GM12878 (cell line): ENCODE data around the gene NUDT3. TPM values are rescaled to one million over a fixed set of nuclear protein-coding genes. Genes with fewer than 3 reads are reported as not detected.

ENCODE experiments used
- ATAC-seq: fragments of 200-7000 bp; cut with Tn5 transposase; 3 replicates; pipeline ENCODE4 v1.9.1; 2020; ENCODE audit warnings: mild to moderate bottlenecking, moderate library complexity
- BruUV-seq: library from RNA; stranded (reverse); fragments of 400-500 nt; replicated peaks from 2 replicates; lab custom pipeline; 2021; lab: Mats Ljungman, UMichigan
- CTCF ChIA-PET: fragments of 300-600 bp; sonication (Branson Sonifier 250); formaldehyde crosslinking; extraction: SDS; loops from one replicate; lab custom pipeline; 2021; ENCODE audit warnings: inconsistent platforms; lab: Yijun Ruan, JAX
- POLR2A ChIA-PET: fragments of 350-600 bp; formaldehyde crosslinking; extraction: SDS; loops from one replicate; lab custom pipeline; 2021; ENCODE audit warnings: inconsistent platforms; lab: Charles Lee
- RAD21 ChIA-PET: fragments of 300-600 bp; sonication (Branson Sonifier 250); formaldehyde crosslinking; loops from one replicate; lab custom pipeline; 2023; ENCODE audit warnings: antibody characterized with exemption; ENCODE audit not compliant: unreplicated experiment; lab: Charles Lee
- SMC1A ChIA-PET: fragments of 300-600 bp; sonication (Branson Sonifier 250); formaldehyde crosslinking; loops from one replicate; lab custom pipeline; 2023; ENCODE audit not compliant: unreplicated experiment, uncharacterized antibody; lab: Charles Lee
- DNase-seq: peaks from one replicate; pipeline ENCODE4 v3.0.0-alpha.2; 2011; ENCODE audit warnings: low read depth, low spot score
- FAIRE-seq: peaks from 3 replicates; lab custom pipeline; 2011; peaks lifted over from hg19 to GRCh38; lab: Jason Lieb, UNC
- H2AFZ ChIP-seq: 2 replicates; pipeline ENCODE4 v1.6.0; 2011; ENCODE audit warnings: low read depth, low read length, control low read depth; ENCODE audit not compliant: control insufficient read depth
- H3K27ac ChIP-seq: 2 replicates; pipeline ENCODE4 v1.5.1; 2011; ENCODE audit warnings: control low read depth; ENCODE audit not compliant: control insufficient read depth, insufficient read depth
- H3K27me3 ChIP-seq, 2 experiments: replicated peaks in 1 of 2; 2 replicates each; pipeline versions ENCODE4 v1.6.0 to v1.6.1; 2011; ENCODE audit warnings: low read length in 1 of 2; ENCODE audit not compliant: control insufficient read depth in 2 of 2, insufficient read depth in 2 of 2
- H3K36me3 ChIP-seq, 2 experiments: 2 replicates each; pipeline ENCODE4 v1.5.1; 2011; ENCODE audit warnings: low read length in 1 of 2; ENCODE audit not compliant: control insufficient read depth in 2 of 2, insufficient read depth in 2 of 2
- H3K4me1 ChIP-seq: 2 replicates; pipeline ENCODE4 v1.6.1; 2011; ENCODE audit warnings: mild to moderate bottlenecking, low read length, moderate library complexity, mixed read lengths; ENCODE audit not compliant: control insufficient read depth, insufficient read depth
- H3K4me2 ChIP-seq: 2 replicates; pipeline ENCODE4 v1.6.0; 2011; ENCODE audit warnings: control low read depth; ENCODE audit not compliant: control insufficient read depth, insufficient read depth
- H3K4me3 ChIP-seq: fragments of 200-600 bp; sonication (generic); 2 replicates; pipeline ENCODE4 v1.5.1; 2016
- H3K79me2 ChIP-seq: 2 replicates; pipeline ENCODE4 v1.6.0; 2011; ENCODE audit warnings: low read length; ENCODE audit not compliant: control insufficient read depth, insufficient read depth
- H3K9ac ChIP-seq: 2 replicates; pipeline ENCODE4 v1.8.0; 2011; ENCODE audit warnings: low read length, control low read depth, mixed read lengths; ENCODE audit not compliant: control insufficient read depth, insufficient read depth
- H3K9me3 ChIP-seq: replicated peaks from 3 replicates; pipeline ENCODE4 v1.5.1; 2011; ENCODE audit warnings: mild to moderate bottlenecking, low read length; ENCODE audit not compliant: control insufficient read depth, insufficient read depth
- H4K20me1 ChIP-seq: 2 replicates; pipeline ENCODE4 v1.6.0; 2011; ENCODE audit not compliant: control insufficient read depth, insufficient read depth
- CREM ChIP-seq: IDR thresholded peaks from 2 replicates; pipeline ENCODE4 v1.6.1; 2014; ENCODE audit warnings: antibody characterized with exemption, low read depth
- HDGF ChIP-seq: fragments of 450-650 bp; IDR thresholded peaks from 2 replicates; pipeline ENCODE4 v1.6.1; 2016; ENCODE audit warnings: antibody characterized with exemption
- KAT2A ChIP-seq: conservative IDR thresholded peaks from 2 replicates; pipeline ENCODE4 v1.6.1; 2011; ENCODE audit warnings: low read depth, low read length; ENCODE audit not compliant: control insufficient read depth
- MEF2A ChIP-seq: IDR thresholded peaks from 2 replicates; pipeline ENCODE4 v1.6.1; 2011; ENCODE audit warnings: low read depth, mild to moderate bottlenecking, low read length, moderate library complexity; ENCODE audit not compliant: insufficient read depth
- MTA2 ChIP-seq: fragments of 450-650 bp; IDR thresholded peaks from 2 replicates; pipeline ENCODE4 v1.6.1; 2016; ENCODE audit warnings: low read depth, mild to moderate bottlenecking, moderate library complexity
- NFYA ChIP-seq: IDR thresholded peaks from 2 replicates; pipeline ENCODE4 v1.6.1; 2011; ENCODE audit warnings: low read depth, mild to moderate bottlenecking, low read length, improper control_type of control experiment, borderline replicate concordance
- WRNIP1 ChIP-seq: IDR thresholded peaks from 2 replicates; pipeline ENCODE4 v1.6.1; 2011; ENCODE audit warnings: low read depth, low read length, improper control_type of control experiment, borderline replicate concordance
- ZNF592 ChIP-seq: fragments of 450-650 bp; IDR thresholded peaks from 2 replicates; pipeline ENCODE4 v1.6.1; 2017; ENCODE audit warnings: mild to moderate bottlenecking, moderate library complexity
- WGBS: methylation state at CpG from one replicate; pipeline ENCODE4 v1.1.6; 2016; ENCODE audit warnings: low lambda C conversion rate; ENCODE audit not compliant: insufficient replicate concordance, insufficient coverage; ENCODE audit errors: missing lambda C conversion rate; 5-methylcytosine and 5-hydroxymethylcytosine counted together
- in situ Hi-C: fragments of 300-500 bp; cut with MboI; formaldehyde crosslinking; loops from 9 replicates; pipeline ENCODE4 v1.14.3; 2018; ENCODE audit warnings: mixed read lengths
- intact Hi-C: fragments of 100-400 bp; cut with micrococcal nuclease; formaldehyde crosslinking; loops from one replicate; pipeline ENCODE4 v1.14.2; 2022; ENCODE audit not compliant: unreplicated experiment
- polyA plus RNA-seq, 11 experiments: library from polyadenylated mRNA; depleted of rRNA in 4 of 11; unstranded in 6 of 11; stranded (reverse) in 5 of 11; fragments of >200 nt; fragmentation: Nextera tagmentation in 4 of 11; fragmentation: Illumina TruSeq in 1 of 11; extraction: Ambion mirVana in 4 of 11; extraction: Trizol in 1 of 11; gene quantifications; 1 replicate in 1 of 11; 2 replicates in 10 of 11; pipeline versions ENCODE4 v1.2.1 to v1.2.3, GENCODE V29; 2011 to 2016; ENCODE audit warnings: inconsistent platforms in 2 of 11, missing spikeins in 2 of 11, low read depth in 1 of 11
- total RNA-seq, 4 experiments: library from RNA; depleted of rRNA in 3 of 4; stranded (reverse); fragments of >200 nt in 3 of 4; fragmentation: Illumina TruSeq in 1 of 4; extraction: Trizol in 1 of 4; gene quantifications; 2 replicates each; pipeline versions ENCODE4 v1.2.1 to v1.2.3, GENCODE V29; 2013 to 2021
- TF ChIP-seq, protein P1 (sequence below): fragments of 450-650 bp; IDR thresholded peaks from 2 replicates; pipeline ENCODE4 v1.6.1; 2017; ENCODE audit warnings: mild to moderate bottlenecking, moderate library complexity

The NUDT3 gene
- total and polyA plus RNA-seq, 10 of the 15 experiments (the other 5 are each of a cell fraction or from before 2014, with no cell fraction given), result 2.4 to 32.3 (median 25.5) TPM

DNA sequence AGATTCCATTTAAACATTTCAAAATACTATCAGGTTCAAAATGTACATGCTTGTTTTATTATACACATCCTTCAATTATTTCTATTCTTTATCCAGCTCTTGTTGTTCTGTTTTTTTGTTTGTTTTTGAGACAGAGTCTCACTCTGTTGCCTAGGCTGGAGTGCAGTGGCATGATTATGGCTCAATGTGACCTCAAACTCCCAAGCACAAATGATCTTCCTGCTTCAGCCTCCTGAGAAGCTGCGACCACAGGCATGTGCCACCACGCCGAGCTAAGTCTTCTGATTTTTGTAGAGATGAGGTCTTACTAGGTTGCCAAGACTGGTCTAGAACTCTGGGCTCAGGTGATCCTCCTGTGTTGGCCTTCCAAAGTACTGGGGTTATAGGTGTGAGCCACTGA, 99.5 kb downstream of the NUDT3 start:
- ATAC-seq (no peak), FAIRE-seq (no peak), DNase-seq (no peak)
- peaks cover 39% of the 10 kb centered on the region for H3K4me1 ChIP-seq
- in situ Hi-C loops (no loop called here), intact Hi-C loops (no loop called here)
- H3K27me3 ChIP-seq, result no peaks in the 10 kb centered on the region
- peaks cover 1 to 7% of the 10 kb centered on the region in 2 experiments for H3K36me3 ChIP-seq
- ChIA-PET POLR2A (interaction anchor here (0.5 kb wide), 1 partner anchor 90 kb away, joined by 5 read pairs; no protein-coding TSS in a partner anchor), RAD21 (no interaction called here), CTCF (interaction anchor here (1.4 kb wide), 1 partner anchor 122 kb away, joined by 4 read pairs; no protein-coding TSS in a partner anchor), SMC1A (interaction anchor here (0.7 to 1.4 kb wide), 4 partner anchors 9 to 91 kb away, joined by 3 to 4 read pairs (median 3); no protein-coding TSS in a partner anchor)
- no peaks in the 10 kb centered on the region for H3K9me3 ChIP-seq
- TSS peak; percentile 60 for BruUV-seq
- H2AFZ ChIP-seq, result no peak overlapping the region
- no peak overlapping the region for H3K27ac ChIP-seq
- 97% methylated on average over 3 of the region's 3 CpGs for WGBS
- H3K4me3 ChIP-seq, result no peak overlapping the region
- TF ChIP-seq KAT2A (no peak), ZNF592 (no peak), CREM (no peak), WRNIP1 (no peak), MTA2 (no peak), HDGF (no peak), MEF2A (no peak), NFYA (no peak)
- TF ChIP-seq, protein P1, sequence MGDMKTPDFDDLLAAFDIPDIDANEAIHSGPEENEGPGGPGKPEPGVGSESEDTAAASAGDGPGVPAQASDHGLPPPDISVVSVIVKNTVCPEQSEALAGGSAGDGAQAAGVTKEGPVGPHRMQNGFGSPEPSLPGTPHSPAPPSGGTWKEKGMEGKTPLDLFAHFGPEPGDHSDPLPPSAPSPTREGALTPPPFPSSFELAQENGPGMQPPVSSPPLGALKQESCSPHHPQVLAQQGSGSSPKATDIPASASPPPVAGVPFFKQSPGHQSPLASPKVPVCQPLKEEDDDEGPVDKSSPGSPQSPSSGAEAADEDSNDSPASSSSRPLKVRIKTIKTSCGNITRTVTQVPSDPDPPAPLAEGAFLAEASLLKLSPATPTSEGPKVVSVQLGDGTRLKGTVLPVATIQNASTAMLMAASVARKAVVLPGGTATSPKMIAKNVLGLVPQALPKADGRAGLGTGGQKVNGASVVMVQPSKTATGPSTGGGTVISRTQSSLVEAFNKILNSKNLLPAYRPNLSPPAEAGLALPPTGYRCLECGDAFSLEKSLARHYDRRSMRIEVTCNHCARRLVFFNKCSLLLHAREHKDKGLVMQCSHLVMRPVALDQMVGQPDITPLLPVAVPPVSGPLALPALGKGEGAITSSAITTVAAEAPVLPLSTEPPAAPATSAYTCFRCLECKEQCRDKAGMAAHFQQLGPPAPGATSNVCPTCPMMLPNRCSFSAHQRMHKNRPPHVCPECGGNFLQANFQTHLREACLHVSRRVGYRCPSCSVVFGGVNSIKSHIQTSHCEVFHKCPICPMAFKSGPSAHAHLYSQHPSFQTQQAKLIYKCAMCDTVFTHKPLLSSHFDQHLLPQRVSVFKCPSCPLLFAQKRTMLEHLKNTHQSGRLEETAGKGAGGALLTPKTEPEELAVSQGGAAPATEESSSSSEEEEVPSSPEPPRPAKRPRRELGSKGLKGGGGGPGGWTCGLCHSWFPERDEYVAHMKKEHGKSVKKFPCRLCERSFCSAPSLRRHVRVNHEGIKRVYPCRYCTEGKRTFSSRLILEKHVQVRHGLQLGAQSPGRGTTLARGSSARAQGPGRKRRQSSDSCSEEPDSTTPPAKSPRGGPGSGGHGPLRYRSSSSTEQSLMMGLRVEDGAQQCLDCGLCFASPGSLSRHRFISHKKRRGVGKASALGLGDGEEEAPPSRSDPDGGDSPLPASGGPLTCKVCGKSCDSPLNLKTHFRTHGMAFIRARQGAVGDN, result no peak
- peaks cover 6% of the 10 kb centered on the region; the same call in 1 of the 2 replicates for H3K79me2 ChIP-seq
- no peak overlapping the region for H3K4me2 ChIP-seq
- no peak overlapping the region for H3K9ac ChIP-seq
- no peaks in the 10 kb centered on the region for H4K20me1 ChIP-seq
